GM21515 (cell line): ENCODE data around the gene IRF8.
"Not testable (repeated sequence)": the region's sequence is repeated elsewhere in the genome, so short reads cannot be mapped to it uniquely, and the experiment has no call there.

Experiments
- ATAC-seq: cut with Tn5 transposase; IDR thresholded peaks from one replicate; pipeline ENCODE4 v1.9.1; 2021; ENCODE audit not compliant: unreplicated experiment

The IRF8 gene

DNA sequence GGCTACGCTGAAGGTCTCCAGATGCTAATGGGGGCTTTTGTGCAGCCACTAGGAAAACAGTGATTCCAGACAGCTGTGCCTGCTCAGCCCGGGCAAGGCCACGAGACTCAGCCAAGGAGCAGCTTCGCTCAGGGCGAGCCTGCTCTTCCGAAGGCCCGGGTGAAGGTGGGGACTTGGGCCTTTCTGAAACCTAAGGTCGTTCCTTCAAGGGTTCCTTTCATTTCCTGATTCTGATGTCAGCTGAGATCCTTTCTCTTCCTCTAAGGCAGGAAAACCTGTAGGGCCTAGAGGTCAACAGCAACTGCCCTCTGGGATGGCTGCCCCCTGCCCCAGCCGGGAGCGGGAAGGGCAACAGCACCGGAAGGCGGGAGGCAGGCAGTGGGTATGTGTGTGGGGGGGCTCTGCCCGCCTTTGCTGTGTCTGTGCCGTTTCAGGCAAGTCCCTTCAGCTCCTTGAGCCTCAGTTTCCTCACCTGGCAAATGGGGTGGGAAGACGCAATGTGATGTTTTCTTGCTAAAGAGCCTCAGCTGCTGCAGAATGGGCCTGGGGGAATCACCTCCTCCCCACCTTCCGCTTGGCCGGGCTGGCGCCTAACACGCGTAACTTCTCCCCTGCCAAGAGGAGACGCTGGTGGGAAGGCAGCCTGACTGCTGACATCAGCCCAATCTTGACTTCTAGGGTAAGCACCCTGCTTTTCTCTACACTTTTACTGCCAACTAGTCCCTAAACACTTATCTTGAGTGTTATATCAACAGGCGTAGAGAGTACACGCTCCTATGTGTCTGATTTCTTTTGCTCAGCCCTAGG, 32.8 kb downstream of the IRF8 start:
- no peak for ATAC-seq

DNA sequence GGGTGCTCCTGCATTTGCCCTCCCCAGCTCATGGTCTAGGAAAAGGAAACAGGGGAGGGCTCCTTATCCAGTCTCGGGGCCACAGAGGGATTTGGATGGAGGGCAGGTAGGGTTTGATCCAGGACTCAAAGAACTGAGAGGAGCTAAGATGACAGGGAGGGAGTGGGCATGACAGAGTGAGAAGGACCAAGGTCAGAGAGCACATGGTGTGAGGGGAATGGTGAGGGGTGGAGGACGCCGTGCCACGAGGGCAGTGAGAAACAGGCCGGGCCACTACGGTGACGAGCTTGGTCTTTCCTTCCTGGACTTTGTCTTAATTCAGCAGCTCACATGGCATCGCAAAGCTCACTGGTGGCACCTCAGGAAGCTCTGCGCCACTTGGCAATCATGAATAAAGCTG, 35.2 kb downstream of the IRF8 start:
- ATAC-seq: no peak

DNA sequence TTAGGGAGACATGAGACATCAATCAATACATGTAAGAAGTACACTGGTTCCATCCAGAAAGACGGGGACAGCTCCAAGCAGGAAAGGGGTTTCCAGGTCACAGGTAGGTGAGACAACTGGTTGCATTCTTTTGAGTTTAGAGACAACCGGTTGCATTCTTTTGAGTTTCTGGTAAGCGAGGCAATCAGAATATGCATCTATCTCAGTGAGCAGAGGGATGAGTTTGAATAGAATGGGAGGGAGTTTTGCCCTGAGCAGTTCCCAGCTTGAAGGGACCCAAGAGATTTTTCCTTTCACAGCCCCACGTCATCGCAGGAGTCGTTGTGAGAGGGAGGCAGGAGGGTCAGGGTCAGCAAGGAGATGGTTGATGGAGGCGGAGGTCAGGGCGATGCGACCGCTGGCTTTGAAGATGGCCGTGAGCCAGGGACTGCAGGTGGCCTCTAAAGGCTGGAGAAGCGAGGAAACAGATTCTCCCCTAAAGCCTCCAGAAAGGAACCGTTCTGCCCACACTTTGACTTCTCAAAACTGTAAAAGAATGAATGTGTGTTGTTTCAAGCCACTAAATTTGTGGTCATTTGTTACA, 36.5 kb downstream of the IRF8 start:
- peak; percentile 35 for ATAC-seq

DNA sequence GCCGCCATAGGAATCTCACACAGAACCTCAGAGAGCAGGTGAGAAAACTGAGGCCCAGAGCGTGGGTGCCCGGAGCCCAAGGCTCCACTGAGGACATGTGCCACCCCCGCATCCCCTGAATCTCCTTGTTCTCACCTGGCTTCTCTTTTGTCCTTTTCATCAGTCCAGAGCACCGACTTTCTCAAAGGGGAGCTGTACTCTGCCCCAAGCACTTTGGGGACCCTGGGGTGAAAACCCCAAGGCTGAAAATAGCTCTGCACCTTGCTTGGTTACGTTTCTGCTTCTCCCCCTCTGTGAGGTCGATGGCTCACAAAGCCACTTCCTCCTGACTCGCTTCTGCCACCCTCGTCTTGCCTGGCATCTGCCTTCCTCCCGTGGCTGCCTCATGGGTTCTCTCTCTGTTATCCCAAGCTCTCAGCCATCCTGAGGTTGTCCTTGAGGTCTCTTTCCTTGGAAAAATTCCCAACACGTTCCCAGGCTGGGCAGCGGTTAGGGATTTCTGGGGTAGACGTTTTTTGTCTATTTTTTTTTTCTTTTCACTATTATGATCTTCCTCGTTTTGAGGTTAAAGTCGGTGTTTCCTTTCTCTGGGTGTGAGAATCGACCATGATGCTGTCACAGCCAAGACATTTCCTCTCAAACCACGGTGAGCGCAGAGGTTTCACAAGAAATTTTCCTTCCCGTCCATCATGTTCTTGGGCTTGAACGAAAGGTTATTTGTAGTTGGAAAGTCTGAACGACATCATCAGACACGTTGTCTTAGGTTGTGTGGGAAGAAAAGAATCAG, 37.2 kb downstream of the IRF8 start:
- ATAC-seq: peak; percentile 69

DNA sequence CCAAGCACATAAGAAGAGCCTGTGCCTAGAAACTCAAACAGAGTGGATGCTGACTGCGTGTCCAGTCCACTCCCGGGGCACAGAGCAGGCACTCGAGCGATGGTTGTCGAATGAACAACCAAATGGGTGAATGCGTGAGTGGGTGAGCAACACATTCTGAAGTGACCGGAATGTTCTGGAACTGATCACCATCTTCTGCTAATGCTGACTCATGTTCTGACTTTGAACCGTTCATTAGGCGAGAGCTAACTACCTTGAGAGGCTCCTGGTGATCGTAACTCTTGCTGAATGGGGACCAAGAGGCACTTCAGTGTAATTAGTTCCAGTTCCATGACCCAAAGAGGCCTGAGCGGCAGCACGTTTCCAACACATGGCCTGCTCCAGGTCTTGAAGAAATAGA, 37.9 kb downstream of the IRF8 start:
- ATAC-seq: no peak

DNA sequence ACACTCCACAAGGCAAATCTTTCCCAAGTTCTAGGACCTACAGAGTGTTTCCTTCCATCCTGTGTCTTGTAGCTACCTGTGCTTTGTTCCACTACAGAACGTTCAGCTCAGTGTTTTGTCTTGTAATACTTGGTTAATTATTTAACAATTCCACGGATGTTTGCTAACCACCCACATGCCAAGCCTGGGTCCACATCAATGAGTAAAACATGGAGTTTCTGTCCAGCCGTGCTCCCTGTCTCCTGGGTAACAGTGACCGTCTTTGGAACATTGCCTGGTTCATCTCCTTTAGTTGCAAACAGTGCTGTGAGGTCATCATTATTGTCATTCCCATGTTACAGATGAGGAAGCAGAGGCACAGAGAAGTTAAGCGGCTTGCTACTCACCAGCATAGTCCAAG, 41.3 kb downstream of the IRF8 start:
- ATAC-seq: no peak

DNA sequence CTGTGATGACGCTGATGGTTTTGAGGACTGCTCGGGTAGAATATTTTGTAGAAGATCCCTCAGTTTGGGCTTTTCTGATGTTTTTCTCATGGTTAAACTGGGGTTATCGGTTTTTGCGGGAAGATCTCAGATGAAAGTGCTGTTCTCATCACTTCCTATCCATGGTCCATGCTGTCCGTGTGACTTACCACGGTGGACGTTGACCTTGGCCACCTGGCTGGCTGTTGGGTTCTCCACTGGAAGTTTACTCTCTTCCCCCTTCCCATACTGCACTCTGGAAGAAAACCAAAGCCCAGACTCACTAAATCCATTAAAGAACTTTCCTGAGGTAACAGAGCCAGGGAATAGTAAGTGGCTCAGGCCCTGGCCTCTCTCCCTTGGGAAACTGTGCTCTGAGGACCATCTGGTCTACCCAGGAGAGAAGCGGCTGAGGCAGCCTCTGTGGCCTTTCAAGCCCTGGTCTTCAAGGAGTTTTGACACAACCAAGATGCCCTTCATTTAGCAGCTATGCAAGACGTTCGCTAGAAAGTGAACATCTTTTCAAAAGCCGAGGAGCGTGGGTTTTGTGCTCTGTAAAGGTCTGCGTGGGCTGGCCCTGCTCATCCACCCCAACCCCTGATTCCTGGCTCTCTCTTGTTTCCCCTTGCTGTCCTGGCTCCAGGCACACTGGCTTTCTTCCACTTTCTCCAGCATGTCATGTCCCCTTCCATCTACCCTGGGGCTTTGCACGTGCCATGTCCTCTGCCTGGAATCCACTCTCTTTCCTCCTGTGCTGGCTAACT, 43.1 kb downstream of the IRF8 start:
- no peak for ATAC-seq

DNA sequence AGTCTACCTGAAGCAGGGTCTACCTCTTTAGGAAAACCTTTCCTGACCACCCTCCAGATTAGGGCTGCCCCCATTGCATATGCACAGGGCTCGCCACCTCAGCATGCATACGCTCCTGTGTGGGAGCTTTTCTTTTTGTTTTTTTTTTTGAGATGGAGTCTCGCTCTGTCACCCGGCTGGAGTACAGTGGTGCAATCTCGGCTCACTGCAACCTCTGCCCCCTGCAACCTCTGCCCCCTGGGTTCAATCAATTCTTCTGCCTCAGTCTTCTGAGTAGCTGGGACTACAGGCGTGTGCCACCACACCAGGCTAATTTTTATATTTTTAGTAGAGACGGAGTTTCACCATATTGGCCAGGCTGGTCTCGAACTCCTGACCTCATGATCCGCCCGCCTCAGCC, 43.7 kb downstream of the IRF8 start:
- not testable (repeated sequence) for ATAC-seq

DNA sequence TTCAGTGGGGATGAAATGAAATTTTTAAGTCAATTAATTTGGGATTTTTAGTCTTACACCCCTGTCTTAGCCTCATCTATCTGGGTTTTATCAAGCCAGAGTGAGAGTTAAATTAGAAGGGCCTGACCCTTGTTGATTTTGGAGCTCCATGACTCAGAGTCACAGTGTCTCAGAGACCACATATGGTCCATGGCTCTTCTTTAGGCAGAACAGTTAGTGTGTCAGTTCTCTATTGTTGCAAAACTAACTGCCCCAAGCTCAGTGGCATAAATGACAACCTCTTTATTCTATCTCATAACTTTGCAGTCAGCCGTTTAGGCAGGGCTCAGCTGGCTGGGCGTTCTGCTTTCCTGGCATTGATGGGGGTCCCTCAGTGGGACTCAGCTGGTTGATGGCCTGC, 44.7 kb downstream of the IRF8 start:
- ATAC-seq: no peak

DNA sequence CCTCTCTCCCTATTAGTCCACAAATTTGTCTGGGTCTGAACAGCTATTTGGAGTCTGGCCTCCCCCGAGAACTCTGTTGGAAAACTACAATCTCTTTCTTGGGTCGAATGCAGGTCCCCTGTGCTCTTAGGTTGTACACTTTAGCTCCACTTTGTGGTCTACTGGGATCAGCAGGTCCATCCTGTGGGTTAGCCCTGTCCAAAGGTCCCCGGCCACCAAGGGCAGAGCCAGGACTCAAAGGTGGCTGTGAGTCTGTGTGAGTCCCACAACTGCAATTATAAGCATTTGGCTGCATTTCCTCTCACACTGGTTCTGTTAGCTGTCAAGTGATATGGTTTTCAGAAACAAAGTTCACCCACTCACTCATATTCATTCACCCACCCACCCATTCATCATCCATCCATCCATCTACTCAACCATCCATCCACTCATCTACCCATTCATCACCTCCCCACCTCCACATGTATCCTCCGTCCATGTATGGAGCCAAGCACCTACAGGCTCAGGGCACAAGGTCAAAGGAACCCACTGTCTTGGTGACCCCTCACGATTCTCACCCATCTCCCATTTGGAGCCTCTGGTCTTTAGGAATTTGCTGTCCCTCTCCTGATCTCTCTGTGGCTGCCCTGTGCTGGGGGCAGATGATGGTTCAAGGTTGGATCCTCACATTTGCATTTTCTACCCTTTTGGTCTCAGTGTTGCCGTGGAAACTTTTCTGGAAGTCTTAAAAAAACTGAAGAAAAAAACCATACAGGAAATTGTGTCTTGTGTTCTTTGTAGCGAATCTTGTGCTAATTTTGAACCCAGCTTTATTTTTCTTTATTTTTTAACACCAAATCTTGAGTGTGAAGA, 45.8 kb downstream of the IRF8 start:
- ATAC-seq: no peak

DNA sequence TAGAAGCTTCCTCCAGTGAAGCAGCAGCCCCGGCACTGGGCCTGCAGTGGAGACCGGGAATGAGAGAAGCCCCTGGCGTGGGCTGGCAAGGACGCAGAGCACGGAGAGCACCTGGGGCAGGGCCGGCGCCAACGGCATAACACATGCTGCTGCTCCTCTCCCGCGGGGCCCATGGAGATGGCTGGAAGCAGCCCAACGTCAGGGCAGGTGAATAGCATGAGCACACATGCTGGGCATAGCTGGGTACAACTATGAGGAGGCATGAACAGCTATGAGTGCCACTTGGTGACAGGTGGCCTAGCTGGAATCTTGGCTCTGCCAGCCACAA, 46.4 kb downstream of the IRF8 start:
- ATAC-seq: no peak

DNA sequence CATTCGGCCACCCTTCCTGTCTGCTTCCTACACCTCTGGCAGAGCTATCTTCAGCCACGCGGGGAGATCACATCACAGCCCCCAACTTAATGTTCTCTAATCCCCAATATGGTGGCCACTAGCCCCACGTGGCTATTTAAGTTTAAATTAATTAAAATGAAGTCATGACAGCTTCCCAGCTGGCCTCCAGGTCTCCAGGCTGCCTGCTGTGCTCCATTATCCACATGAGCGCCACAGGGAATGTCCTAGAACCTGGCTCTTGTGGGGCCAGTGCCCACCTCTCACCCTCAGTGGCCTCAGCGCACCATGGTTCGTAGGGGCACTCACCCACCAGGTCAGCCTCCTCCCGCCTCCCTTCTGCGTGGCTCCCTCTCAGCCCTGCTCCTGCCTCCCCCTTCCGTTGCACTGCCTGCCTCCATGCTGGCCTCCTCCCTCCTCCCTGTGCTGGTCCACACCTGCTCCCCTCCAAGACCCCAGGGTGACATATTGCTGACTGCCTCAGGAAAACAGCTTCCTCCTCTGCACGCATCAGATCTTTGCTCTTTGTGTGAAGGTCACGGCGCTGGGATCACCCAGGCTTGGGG, 47.7 kb downstream of the IRF8 start:
- no peak for ATAC-seq

DNA sequence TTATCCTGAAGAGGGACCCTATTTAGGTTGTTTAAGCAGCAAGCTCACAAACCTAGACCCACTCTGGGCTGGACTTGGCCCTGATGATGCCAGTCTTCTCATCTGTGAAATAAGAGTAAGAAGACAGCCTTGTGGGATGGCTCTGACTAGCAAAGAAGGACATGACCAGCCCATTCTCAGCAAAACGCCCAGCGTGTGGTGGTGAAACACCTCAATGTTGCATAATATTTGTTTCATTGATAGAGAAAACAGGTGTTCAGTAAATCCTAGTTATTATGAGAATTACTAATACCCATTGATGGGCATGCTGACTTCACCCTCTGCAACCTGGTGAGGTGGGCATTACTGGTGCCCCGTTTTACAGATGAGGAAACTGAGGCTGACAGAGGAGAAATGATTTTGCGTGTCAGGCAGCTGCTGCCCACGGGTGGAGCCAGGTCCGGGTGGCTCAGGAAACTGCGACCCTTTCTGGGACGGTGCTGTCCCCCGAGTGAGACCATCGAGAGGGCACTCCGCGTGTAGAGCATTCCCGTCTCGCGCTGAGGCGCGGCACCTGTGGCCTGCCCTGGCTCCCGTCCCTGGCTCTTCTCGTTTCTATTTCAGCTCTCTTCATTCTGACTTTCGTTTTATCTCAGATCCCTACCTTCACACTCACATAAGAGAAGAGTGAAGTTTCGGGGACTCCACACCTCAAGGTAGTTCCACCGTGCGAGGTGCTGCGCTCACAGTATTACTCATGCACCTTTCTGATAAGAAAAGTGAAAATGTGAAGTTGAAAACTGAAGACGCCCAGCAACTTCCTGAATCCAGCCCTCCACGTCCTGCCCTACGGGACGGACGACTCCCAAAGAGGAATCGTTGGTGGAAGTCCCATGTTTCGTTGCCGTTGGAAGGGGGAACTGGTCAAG, 48.5 kb downstream of the IRF8 start:
- peak; percentile 79 for ATAC-seq

DNA sequence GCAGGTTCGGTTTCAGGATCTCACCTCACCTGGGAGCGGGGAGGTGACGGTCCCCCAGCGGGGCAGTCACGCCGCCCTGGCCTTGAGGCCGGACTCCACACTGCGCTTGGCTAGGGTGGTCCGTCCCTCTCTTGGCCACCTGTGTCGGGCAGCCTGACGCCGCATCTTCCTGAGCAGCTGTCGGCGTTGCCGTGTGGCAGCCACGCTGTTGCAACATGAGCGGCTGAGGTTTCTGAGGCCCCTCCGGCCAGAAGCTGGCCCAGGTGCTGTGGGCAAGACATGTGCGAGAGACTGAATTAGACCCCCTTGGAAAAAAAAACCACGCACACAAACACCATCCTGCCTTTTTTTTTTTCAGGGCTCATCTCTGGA, 49.2 kb downstream of the IRF8 start:
- ATAC-seq: peak; percentile 28

DNA sequence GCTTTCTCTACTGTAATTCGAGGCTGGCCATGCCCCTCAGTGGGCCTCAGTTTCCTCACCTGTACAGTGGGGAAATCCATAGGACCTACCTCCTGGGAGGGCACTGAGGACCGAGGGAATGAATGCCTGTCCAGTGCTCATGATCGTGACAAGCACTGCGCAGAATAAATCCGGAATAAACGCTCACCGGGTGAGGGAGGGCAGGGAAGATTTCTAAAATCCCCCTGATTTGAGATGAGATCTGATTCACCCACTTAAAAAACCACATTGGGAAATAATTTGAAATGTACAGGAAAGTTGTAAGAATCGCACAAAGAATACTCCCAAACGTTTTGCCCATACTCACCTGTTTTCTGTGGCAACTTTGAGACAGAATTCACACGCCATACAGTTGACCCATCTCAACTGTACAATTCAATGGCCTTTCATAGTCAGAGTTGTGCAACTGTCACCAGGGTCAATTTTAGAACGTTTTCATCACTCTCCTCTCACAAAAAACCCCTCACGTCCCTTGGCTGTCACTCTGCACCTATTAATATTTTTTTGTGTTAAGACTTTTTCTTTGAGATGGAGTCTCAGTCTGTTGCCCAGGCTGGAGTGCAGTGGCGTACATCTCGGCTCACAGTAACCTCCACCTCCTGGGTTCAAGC, 49.8 kb downstream of the IRF8 start:
- no peak for ATAC-seq

DNA sequence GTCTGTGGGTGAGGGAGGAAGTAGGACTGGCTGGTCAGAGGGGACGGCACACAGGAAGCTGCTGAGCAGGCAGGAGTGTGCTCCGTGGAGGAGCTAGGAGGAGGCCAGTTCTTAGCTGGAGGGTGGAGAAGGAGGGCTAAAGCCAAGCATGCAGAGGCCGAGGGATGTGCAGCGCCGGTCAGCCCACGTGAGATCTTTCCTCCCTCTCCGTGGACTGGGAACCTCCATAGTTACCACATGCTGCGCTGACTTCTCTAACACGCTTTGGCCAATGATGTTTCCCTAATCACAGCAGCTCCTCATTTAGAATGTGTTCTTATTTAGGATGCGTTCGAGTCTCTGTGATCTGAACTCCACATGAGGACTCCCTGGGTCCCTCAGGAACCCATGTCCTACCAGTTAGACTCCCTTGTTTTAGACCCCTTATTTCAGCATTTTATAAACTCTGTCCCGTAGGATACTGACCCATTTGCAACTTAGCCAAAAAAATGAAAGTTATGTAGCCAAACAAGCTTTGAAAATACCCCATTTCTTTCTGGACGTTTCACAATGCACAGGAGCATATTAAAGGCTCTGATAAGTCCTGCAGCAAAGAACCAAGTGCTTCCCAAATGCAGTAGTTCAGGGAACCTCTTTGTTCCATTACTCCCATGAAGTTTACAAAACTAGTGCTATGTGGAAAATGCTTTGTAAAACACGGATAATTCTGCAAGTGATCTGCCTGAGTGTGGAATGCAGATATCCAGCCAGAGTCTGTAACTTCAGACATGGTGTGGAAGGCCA, 51.4 kb downstream of the IRF8 start:
- ATAC-seq: no peak

DNA sequence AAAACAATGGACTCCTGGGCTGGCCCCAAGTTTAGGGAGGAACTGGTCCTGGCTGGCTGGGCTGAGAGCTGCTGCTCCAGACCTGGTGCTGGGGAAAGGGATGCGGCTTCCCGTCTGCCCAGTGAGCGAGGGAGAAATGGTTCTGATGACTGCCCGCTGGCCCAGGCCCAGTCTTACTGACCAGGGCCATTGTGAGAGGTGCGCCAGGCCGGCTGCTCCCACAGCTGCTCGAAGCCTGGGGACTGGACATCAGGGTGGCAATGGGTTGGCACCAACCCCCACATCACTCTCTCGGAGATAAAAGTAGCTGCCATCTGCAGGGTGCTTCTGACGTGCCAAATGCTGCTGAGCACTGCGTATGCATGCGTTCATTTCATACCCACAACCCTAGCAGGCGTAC, 53.2 kb downstream of the IRF8 start:
- ATAC-seq: no peak

DNA sequence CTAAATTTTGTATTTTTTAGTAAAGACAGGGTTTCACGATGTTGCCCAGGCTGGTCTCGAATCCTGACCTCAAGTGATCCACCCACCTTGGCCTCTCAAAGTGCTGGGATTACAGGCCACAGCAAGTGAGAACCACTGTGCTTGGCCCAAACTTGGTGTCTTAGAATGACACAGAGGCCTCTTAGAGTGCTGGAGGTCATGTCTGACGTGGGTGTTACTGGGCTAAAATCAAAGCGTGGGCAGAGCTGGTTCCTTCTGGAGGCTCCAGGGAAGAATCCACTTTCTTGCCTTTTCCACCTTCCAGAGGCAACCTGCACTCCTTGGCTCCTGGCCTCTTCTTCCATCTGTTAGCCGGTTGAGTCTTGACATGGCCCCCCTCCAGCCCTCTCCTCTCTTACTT, 53.8 kb downstream of the IRF8 start:
- ATAC-seq: no peak
